GM13976 (cell line): Measurements from ENCODE around the gene C1QB.

Experiments used
- DNase-seq: peaks from one replicate; pipeline ENCODE4 v3.0.0; 2012; ENCODE audit warnings: low spot score
- in situ Hi-C: fragments of 300-500 bp; cut with MboI; formaldehyde crosslinking; loops from one replicate; pipeline ENCODE4 v1.12.0; 2022; ENCODE audit warnings: low sequenced_read_pairs, mixed read lengths, inconsistent platforms; ENCODE audit not compliant: unreplicated experiment
- TF ChIP-seq, protein P1 (sequence below): IDR thresholded peaks from 2 replicates; pipeline ENCODE4 v1.5.1; 2012; ENCODE audit warnings: borderline replicate concordance, mild to moderate bottlenecking; ENCODE audit not compliant: insufficient read depth; ENCODE audit errors: extremely low read depth, missing control alignments, control extremely low read depth

The C1QB gene

DNA sequence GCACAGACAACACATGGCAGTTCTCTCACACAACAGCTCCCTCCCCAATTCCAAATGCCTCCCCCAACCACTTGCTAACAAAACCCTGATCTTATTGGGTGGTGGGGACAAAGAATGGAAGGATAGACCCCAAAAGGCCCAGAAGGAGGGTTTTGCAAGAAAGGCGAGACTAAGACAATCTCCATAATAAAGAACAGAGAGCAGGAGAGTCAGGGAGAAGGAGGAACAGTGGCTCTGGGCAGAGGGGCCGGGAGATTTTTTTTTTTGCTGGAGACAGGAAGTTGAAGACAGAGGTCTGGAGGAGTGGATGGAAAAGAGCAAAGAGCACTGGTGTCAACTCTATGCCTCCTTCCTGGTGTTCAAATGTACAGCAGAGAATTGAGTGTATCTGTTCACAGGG, 23.1 kb upstream of the C1QB start:
- TF ChIP-seq, protein P1, sequence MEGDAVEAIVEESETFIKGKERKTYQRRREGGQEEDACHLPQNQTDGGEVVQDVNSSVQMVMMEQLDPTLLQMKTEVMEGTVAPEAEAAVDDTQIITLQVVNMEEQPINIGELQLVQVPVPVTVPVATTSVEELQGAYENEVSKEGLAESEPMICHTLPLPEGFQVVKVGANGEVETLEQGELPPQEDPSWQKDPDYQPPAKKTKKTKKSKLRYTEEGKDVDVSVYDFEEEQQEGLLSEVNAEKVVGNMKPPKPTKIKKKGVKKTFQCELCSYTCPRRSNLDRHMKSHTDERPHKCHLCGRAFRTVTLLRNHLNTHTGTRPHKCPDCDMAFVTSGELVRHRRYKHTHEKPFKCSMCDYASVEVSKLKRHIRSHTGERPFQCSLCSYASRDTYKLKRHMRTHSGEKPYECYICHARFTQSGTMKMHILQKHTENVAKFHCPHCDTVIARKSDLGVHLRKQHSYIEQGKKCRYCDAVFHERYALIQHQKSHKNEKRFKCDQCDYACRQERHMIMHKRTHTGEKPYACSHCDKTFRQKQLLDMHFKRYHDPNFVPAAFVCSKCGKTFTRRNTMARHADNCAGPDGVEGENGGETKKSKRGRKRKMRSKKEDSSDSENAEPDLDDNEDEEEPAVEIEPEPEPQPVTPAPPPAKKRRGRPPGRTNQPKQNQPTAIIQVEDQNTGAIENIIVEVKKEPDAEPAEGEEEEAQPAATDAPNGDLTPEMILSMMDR = no peak
- in situ Hi-C loops = loop anchor here (25.0 kb wide), 1 partner anchor 493 kb away; the partner anchor contains the start of gene WNT4
- DNase-seq = no peak

DNA sequence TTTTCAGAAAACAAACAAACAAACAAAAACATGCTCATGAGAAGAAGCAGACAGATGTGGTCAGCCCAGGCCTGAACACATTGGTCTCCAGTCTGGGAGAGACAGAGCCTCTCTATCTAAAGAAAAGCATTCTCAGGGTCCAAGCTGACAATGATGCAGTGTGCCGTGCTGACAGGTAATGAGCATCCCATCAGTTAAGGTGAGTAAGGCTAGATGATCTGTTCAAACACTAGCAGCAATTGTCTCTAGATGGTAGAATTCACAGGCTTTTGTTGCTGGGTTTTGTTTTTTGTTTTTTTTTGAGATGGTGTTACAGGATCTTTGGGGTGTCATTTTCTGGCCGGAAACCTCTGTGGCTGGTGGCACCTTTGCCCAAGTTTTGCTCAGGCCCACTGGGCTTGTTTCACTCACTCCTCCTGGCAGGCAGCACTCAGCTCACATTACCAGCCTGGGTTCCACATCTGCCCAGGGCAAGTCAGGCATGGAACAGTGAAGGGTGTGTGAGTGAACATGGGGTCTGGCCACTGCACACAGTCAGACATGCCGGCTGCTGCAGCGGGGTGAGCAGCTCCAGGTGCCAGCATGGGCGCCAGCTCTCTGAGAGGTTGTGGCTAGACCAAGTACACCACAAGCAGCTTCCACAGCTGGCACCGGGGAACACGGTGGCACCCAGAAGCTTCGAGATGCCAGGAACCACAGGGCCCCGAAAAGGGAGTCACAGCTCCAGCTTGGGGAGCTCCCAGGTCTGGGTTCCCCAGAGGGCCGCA, 19.2 kb upstream of the C1QB start:
- no peak for DNase-seq
- TF ChIP-seq, protein P1 = no peak
- in situ Hi-C loops = loop anchor here (25.0 kb wide), 1 partner anchor 497 kb away; the partner anchor contains the start of gene WNT4

DNA sequence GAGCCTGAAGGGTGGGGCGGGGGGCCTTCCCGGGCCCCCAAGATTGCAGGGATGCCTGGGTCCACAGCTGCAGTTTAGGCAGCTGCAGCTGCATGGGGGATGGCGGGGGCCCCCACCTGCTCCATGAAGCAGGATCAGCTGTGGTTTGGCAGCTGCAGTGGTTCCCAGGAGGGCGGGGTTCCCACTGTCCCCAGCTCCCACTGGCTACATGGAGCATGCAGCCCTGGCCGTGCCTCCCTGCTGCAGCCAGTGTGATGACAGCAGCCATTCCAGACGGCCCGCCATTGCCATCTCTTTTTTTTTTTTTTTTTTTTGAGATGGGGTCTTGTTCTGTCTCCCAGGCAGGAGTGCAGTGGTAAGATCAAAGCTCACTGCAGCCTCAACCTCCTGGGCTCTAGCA, 17.6 kb upstream of the C1QB start:
- in situ Hi-C loops = loop anchor here (25.0 kb wide), 1 partner anchor 498 kb away; the partner anchor contains the start of gene WNT4
- TF ChIP-seq, protein P1 = no peak
- DNase-seq = no peak

DNA sequence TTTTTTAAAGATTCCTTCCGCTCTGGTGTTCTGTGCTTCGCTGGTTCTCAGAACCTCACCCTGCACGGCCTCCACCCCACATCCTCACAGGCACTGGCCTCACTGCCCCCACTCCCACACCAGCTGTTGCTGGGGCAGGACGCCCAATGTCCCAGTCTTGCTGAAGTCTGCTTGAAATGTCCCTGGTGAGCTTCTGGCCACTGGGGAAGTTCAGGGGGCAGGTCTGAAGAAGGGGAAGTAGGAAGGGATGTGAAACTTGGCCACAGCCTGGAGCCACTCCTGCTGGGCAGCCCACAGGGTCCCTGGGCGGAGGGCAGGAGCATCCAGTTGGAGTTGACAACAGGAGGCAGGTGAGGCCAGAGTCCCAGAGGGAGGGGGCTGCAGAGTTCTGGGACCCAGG, 16.7 kb upstream of the C1QB start, which contains the start of gene C1QA:
TSS of gene C1QA (plus strand) at position 276 of the 400 bp plus-strand sequence. CDS start 989 bp downstream, outside the sequence.
- DNase-seq = no peak
- TF ChIP-seq, protein P1 = no peak
- in situ Hi-C loops = loop anchor here (25.0 kb wide), 1 partner anchor 499 kb away; the partner anchor contains the start of gene WNT4

DNA sequence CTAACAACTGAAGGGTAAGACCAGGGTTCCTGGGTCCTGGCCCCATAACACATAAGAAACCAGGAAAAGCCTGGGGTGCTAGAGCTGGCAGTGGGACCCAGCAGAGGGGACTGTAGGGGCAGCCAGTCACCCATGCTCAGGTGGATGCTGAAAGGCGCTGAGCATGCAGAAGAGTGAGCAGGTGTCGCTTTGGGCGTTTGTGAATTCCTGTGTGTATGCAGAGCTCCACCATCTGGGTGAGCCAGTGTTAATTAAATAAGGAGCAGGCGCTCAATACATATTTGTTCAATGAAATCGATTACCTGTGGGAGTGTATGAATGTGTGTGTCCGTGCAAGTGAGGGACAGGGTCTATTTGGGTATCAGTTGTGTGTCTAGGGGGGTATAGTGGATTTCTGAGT, 16.1 kb upstream of the C1QB start:
- no peak for DNase-seq
- TF ChIP-seq, protein P1 = no peak
- in situ Hi-C loops = loop anchor here (25.0 kb wide), 1 partner anchor 500 kb away; the partner anchor contains the start of gene WNT4

DNA sequence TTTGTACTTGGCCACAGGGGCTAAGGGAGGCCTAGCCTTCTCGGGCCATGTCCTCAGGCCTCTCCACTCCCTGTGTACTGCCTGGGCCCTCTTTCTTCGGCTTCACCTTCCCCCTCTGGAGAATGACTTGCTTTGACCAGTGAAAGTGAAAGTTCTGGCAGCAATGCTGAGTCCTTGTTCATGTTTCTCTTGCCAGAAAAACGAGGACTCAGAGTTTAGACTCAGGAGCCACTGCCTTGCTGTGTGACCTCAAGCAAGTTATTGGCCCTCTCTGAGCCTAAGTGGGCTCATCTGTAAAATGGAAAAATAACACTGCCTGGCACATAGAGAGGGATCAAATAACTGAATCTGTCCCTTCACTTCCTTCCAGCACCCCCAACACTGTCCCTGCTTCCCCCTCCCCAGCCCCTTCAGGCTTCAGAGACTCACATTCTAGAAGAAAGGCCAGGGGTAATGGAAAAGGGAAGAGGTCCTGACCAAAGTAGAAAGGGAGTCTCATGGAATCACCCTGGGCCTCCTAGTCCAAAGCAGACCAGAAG, 15.1 kb upstream of the C1QB start:
- in situ Hi-C loops = loop anchor here (25.0 kb wide), 1 partner anchor 501 kb away; the partner anchor contains the start of gene WNT4

More for the DNA sequence above, 15.1 kb upstream of the C1QB start:
- TF ChIP-seq, protein P1 = no peak
- no peak for DNase-seq
